WTC11 (cell line): ENCODE measurements around the gene ARHGAP22. TPM values are rescaled to one million over a fixed set of nuclear protein-coding genes. Genes with fewer than 3 reads are reported as not detected.

Experiments used
- ATAC-seq: fragments of 200-7000 bp; cut with Tn5 transposase; 2 replicates; pipeline ENCODE4 v1.10.0; 2021; ENCODE audit warnings: mild to moderate bottlenecking, moderate library complexity
- CTCF ChIA-PET: fragments of 300-600 bp; sonication (Branson Sonifier 250); formaldehyde crosslinking; loops from one replicate; lab custom pipeline; 2021; ENCODE audit warnings: antibody characterized with exemption; lab: Charles Lee
- POLR2A ChIA-PET: fragments of 350-600 bp; sonication (Branson Sonifier 250); formaldehyde crosslinking; loops from one replicate; lab custom pipeline; 2021; ENCODE audit warnings: antibody characterized with exemption; lab: Charles Lee
- DNase-seq: peaks from one replicate; pipeline ENCODE4 v3.0.0; 2021; ENCODE audit warnings: low spot score
- H3K27ac Mint-ChIP-seq: 2 replicates; pipeline ENCODE4 v1.8.0; 2021; ENCODE audit warnings: mixed read lengths
- H3K27me3 Mint-ChIP-seq: 2 replicates; pipeline ENCODE4 v1.8.0; 2021; ENCODE audit warnings: low read depth, mild to moderate bottlenecking, moderate library complexity, mixed read lengths
- H3K36me3 Mint-ChIP-seq: 2 replicates; pipeline ENCODE4 v1.8.0; 2021; ENCODE audit warnings: mixed read lengths
- H3K4me1 Mint-ChIP-seq: 2 replicates; pipeline ENCODE4 v1.8.0; 2022; ENCODE audit warnings: mixed read lengths
- H3K4me3 Mint-ChIP-seq: 2 replicates; pipeline ENCODE4 v1.8.0; 2021; ENCODE audit warnings: mild to moderate bottlenecking, moderate library complexity, mixed read lengths
- H3K9me3 Mint-ChIP-seq: 2 replicates; pipeline ENCODE4 v1.8.0; 2021; ENCODE audit warnings: mixed read lengths
- FOXK1 ChIP-seq: sonication (generic); formaldehyde crosslinking; IDR thresholded peaks from 2 replicates; pipeline ENCODE4 v1.8.0; 2022; ENCODE audit warnings: mild to moderate bottlenecking, moderate library complexity, missing genetic modification reagents
- GTF2I ChIP-seq: fragments of 250-450 bp; sonication (Bioruptor Pico); conservative IDR thresholded peaks from 2 replicates; pipeline ENCODE4 v1.4.0; 2021; ENCODE audit warnings: mild to moderate bottlenecking
- JAZF1 ChIP-seq: fragments of 250-450 bp; sonication (Bioruptor Pico); IDR thresholded peaks from 2 replicates; pipeline ENCODE4 v1.9.0; 2021; ENCODE audit warnings: moderate library complexity, mild to moderate bottlenecking, inconsistent platforms
- JUN ChIP-seq: sonication (generic); formaldehyde crosslinking; IDR thresholded peaks from 2 replicates; pipeline ENCODE4 v1.8.0; 2023; ENCODE audit warnings: mild to moderate bottlenecking, missing genetic modification reagents
- SP1 ChIP-seq: sonication (generic); formaldehyde crosslinking; conservative IDR thresholded peaks from 2 replicates; pipeline ENCODE4 v1.8.1; 2022; ENCODE audit warnings: missing genetic modification reagents
- TCF7 ChIP-seq: sonication (generic); formaldehyde crosslinking; IDR thresholded peaks from 2 replicates; pipeline ENCODE4 v1.8.0; 2022; ENCODE audit warnings: mild to moderate bottlenecking, low read depth, missing genetic modification reagents, moderate library complexity
- ZNF121 ChIP-seq: sonication (generic); formaldehyde crosslinking; IDR thresholded peaks from 2 replicates; pipeline ENCODE4 v1.8.0; 2023; ENCODE audit warnings: missing genetic modification reagents
- ZNF219 ChIP-seq: sonication (generic); formaldehyde crosslinking; IDR thresholded peaks from 2 replicates; pipeline ENCODE4 v1.8.0; 2023; ENCODE audit warnings: missing genetic modification reagents, mild to moderate bottlenecking, borderline replicate concordance
- ZNF423 ChIP-seq: fragments of 250-450 bp; sonication (Bioruptor Pico); IDR thresholded peaks from 2 replicates; pipeline ENCODE4 v2.1.2; 2022; ENCODE audit warnings: mild to moderate bottlenecking, moderate library complexity
- total RNA-seq: library from RNA; stranded (reverse); gene quantifications from 3 replicates; pipeline ENCODE4 v1.2.3, GENCODE V29; 2021
- TF ChIP-seq, protein P1 (sequence below): sonication (generic); formaldehyde crosslinking; IDR thresholded peaks from 2 replicates; pipeline ENCODE4 v1.8.0; 2022; ENCODE audit warnings: mild to moderate bottlenecking, missing genetic modification reagents
- TF ChIP-seq, protein P2 (sequence below): sonication (generic); formaldehyde crosslinking; IDR thresholded peaks from 2 replicates; pipeline ENCODE4 v1.8.0; 2022; ENCODE audit warnings: mild to moderate bottlenecking, missing genetic modification reagents
- TF ChIP-seq, protein P3 (sequence below): sonication (generic); formaldehyde crosslinking; IDR thresholded peaks from 2 replicates; pipeline ENCODE4 v1.8.1; 2023; ENCODE audit warnings: mild to moderate bottlenecking, moderate library complexity, missing genetic modification reagents
- TF ChIP-seq, protein P4 (sequence below): fragments of 250-450 bp; sonication (Bioruptor Pico); conservative IDR thresholded peaks from 2 replicates; pipeline ENCODE4 v1.9.0; 2021; ENCODE audit warnings: mild to moderate bottlenecking
- TF ChIP-seq, protein P5 (sequence below): fragments of 250-450 bp; sonication (Bioruptor Pico); IDR thresholded peaks from 2 replicates; pipeline ENCODE4 v1.9.0; 2021; ENCODE audit warnings: mild to moderate bottlenecking
- TF ChIP-seq, protein P6 (sequence below): fragments of 200-600 bp; IDR thresholded peaks from 2 replicates; pipeline ENCODE4 v1.8.0; 2022; ENCODE audit warnings: antibody characterized with exemption
- TF ChIP-seq, protein P7 (sequence below): sonication (generic); formaldehyde crosslinking; IDR thresholded peaks from 2 replicates; pipeline ENCODE4 v1.8.0; 2022; ENCODE audit warnings: mild to moderate bottlenecking, missing genetic modification reagents

The ARHGAP22 gene
- total RNA-seq, 1 experiment from 2014 or later: 8.6 TPM

DNA sequence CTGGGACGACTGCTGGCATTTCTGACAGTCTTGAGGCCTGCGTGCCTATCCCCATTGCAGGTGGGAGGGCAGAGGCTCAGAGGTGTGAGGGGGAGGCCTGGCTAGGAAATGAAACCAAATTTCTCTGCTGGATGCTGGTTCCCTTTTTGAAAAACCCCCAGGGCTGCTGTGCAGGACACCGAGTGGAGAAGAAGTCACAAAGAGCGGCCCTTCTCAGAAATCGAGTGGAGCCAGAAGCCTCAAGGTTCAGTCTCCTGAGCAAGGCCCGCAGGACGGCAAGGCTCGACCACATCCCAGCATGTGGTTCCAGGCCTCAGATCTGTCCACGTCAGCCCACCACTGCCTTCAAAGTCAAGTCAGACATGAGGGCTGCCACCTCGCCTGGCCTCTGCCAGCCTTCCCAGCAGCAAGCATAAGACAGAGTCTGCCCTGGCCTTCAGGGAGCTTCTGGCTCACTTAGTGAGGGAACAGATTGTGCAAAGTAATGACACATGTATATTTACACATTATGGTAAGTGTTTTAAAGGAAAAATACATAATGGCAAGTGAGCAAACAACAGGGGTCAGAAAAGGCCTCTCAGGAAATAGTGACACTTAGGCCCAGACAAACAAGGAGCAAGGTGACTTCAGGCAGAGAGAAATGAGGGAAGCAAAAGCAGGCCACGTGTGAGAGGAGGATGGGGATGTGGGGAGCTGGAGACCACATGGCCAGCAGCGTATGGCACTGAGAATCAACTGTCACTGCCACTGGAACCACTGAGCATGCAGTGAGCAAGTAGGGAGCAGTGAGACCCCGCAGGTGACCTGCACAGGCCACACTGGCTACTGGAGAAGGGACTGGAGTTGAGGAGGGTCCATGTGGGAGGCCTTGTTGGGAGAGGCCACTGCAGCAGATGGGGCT is 86.7 kb downstream of the ARHGAP22 start:
- H3K4me1 Mint-ChIP-seq: peaks cover 31% of the 10 kb centered on the region
- TF ChIP-seq, protein P1, sequence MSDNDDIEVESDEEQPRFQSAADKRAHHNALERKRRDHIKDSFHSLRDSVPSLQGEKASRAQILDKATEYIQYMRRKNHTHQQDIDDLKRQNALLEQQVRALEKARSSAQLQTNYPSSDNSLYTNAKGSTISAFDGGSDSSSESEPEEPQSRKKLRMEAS (CRISPR knock-in tag): no peak
- no peak for TF ChIP-seq ZNF423 (CRISPR knock-in tag)
- no peak for TF ChIP-seq FOXK1 (CRISPR knock-in tag)
- TF ChIP-seq, protein P2, sequence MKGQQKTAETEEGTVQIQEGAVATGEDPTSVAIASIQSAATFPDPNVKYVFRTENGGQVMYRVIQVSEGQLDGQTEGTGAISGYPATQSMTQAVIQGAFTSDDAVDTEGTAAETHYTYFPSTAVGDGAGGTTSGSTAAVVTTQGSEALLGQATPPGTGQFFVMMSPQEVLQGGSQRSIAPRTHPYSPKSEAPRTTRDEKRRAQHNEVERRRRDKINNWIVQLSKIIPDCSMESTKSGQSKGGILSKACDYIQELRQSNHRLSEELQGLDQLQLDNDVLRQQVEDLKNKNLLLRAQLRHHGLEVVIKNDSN: no peak
- TF ChIP-seq JAZF1 (CRISPR knock-in tag): no peak
- no peak for TF ChIP-seq GTF2I (CRISPR knock-in tag)
- TF ChIP-seq, protein P3, sequence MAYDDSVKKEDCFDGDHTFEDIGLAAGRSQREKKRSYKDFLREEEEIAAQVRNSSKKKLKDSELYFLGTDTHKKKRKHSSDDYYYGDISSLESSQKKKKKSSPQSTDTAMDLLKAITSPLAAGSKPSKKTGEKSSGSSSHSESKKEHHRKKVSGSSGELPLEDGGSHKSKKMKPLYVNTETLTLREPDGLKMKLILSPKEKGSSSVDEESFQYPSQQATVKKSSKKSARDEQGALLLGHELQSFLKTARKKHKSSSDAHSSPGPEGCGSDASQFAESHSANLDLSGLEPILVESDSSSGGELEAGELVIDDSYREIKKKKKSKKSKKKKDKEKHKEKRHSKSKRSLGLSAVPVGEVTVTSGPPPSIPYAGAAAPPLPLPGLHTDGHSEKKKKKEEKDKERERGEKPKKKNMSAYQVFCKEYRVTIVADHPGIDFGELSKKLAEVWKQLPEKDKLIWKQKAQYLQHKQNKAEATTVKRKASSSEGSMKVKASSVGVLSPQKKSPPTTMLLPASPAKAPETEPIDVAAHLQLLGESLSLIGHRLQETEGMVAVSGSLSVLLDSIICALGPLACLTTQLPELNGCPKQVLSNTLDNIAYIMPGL (CRISPR knock-in tag): no peak
- no peak for TF ChIP-seq ZNF219
- no peak for TF ChIP-seq ZNF121 (CRISPR knock-in tag)
- no peak for TF ChIP-seq JUN
- TF ChIP-seq, protein P4, sequence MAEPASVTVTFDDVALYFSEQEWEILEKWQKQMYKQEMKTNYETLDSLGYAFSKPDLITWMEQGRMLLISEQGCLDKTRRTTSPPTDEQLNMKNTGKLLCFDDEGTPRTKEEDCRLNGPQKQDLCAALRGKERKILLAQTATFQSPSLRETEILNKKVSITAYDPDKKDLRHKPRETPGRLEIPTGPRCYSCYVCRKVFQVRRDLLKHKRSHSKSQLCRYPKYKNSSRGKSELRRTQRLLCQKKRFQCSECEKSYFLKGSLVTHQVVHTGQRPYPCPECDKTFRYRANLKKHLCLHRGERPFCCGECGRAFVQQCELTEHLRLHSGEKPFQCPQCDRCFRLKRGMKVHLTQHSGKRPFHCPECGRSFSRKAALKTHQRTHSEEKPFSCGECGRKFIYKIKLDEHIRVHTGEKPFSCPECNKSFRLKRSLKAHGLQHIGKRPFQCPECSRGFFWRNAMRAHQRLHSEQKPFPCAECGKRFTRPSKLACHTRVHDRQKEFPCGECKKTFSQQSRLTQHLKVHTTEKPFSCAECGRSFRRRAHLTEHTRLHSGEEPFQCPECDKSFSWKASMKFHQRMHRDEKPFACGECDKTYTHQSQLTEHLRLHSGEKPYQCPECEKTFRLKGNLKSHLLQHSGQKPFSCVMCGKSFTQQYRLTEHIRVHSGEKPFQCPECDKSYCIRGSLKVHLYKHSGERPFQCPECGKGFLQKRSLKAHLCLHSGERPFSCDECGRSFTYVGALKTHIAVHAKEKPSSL (CRISPR knock-in tag): no peak
- TF ChIP-seq, protein P5, sequence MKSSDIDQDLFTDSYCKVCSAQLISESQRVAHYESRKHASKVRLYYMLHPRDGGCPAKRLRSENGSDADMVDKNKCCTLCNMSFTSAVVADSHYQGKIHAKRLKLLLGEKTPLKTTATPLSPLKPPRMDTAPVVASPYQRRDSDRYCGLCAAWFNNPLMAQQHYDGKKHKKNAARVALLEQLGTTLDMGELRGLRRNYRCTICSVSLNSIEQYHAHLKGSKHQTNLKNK (CRISPR knock-in tag): no peak
- no peak for TF ChIP-seq SP1 (CRISPR knock-in tag)
- TF ChIP-seq TCF7 (CRISPR knock-in tag): no peak
- TF ChIP-seq, protein P6, sequence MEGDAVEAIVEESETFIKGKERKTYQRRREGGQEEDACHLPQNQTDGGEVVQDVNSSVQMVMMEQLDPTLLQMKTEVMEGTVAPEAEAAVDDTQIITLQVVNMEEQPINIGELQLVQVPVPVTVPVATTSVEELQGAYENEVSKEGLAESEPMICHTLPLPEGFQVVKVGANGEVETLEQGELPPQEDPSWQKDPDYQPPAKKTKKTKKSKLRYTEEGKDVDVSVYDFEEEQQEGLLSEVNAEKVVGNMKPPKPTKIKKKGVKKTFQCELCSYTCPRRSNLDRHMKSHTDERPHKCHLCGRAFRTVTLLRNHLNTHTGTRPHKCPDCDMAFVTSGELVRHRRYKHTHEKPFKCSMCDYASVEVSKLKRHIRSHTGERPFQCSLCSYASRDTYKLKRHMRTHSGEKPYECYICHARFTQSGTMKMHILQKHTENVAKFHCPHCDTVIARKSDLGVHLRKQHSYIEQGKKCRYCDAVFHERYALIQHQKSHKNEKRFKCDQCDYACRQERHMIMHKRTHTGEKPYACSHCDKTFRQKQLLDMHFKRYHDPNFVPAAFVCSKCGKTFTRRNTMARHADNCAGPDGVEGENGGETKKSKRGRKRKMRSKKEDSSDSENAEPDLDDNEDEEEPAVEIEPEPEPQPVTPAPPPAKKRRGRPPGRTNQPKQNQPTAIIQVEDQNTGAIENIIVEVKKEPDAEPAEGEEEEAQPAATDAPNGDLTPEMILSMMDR: no peak
- TF ChIP-seq, protein P7, sequence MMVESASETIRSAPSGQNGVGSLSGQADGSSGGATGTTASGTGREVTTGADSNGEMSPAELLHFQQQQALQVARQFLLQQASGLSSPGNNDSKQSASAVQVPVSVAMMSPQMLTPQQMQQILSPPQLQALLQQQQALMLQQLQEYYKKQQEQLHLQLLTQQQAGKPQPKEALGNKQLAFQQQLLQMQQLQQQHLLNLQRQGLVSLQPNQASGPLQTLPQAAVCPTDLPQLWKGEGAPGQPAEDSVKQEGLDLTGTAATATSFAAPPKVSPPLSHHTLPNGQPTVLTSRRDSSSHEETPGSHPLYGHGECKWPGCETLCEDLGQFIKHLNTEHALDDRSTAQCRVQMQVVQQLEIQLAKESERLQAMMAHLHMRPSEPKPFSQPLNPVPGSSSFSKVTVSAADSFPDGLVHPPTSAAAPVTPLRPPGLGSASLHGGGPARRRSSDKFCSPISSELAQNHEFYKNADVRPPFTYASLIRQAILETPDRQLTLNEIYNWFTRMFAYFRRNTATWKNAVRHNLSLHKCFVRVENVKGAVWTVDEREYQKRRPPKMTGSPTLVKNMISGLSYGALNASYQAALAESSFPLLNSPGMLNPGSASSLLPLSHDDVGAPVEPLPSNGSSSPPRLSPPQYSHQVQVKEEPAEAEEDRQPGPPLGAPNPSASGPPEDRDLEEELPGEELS (CRISPR knock-in tag): no peak
- TF ChIP-seq, all 79 proteins: peak for 0
- ATAC-seq: no peak
- POLR2A ChIA-PET: no interaction called here
- no peak overlapping the region for H3K27ac Mint-ChIP-seq
- peaks cover 26% of the 10 kb centered on the region for H3K36me3 Mint-ChIP-seq
- DNase-seq: no peak
- H3K27me3 Mint-ChIP-seq: no peaks in the 10 kb centered on the region
- H3K4me3 Mint-ChIP-seq: no peak overlapping the region
- CTCF ChIA-PET: interaction anchor here (1.2 kb wide), 1 partner anchor 35 kb away, joined by 3 read pairs; no protein-coding TSS in a partner anchor
- H3K9me3 Mint-ChIP-seq: peaks cover 29% of the 10 kb centered on the region
